ENCODE data around the gene TMEM107. TPM values are rescaled to one million over a fixed set of nuclear protein-coding genes. Genes with fewer than 3 reads are reported as not detected.

TMEM107 gene
- total and polyA plus RNA-seq, 7 donors, result 1.2 to 4.7 (median 1.9) TPM

DNA sequence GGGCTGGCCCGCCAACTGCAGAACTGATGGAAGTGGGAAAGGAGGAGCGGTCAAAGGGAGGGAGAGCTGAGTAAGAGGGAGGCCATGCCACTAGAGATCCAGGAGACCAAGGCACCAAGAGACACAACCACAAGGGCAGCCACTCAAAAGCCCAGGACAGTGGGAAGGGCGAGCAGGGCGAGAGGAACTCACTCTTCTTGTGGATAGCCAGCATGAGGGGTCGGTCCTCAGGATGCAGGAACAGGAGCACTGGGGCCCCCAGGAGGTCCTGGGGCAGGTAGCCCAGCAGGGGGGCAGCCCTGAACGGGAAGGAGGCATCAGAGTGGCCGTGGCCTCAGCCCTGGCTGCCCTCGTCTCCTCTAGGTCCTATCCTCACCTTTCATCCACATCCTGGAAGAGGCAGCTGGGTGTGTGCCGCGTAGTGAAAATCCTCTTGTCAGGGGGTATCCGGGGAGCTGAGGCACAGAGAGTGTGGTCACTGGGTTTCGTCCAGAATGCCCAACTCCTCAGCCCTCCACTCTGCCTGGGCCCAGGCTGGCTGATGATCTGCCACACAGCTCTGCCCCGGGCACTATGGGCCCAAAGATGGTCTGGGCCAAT lies 28.3 kb downstream of the TMEM107 start:
- Histone ChIP-seq H3K9me3 (no peaks in the 10 kb centered on the region), H3K4me3 (no peak overlapping the region), H3K4me1 (peaks cover 40% of the 10 kb centered on the region), H3K27me3 (ENCODE audit: insufficient read depth in 3 of 3, low read length in 2 of 3) (no peaks in the 10 kb centered on the region), H3K36me3 (ENCODE audit: insufficient read depth in 1 of 2, low read depth in 1 of 2) (peaks cover 26 to 80% of the 10 kb centered on the region in 2 donors), H3K27ac (peak overlapping the region; percentile 100)
- intact Hi-C loops (cut with DNase I), result loop anchor here in 1 of 2 donors (10.0 kb wide), 1 partner anchor 903 kb away; the partner anchor contains the start of gene GABARAP
- TF ChIP-seq, protein P1, sequence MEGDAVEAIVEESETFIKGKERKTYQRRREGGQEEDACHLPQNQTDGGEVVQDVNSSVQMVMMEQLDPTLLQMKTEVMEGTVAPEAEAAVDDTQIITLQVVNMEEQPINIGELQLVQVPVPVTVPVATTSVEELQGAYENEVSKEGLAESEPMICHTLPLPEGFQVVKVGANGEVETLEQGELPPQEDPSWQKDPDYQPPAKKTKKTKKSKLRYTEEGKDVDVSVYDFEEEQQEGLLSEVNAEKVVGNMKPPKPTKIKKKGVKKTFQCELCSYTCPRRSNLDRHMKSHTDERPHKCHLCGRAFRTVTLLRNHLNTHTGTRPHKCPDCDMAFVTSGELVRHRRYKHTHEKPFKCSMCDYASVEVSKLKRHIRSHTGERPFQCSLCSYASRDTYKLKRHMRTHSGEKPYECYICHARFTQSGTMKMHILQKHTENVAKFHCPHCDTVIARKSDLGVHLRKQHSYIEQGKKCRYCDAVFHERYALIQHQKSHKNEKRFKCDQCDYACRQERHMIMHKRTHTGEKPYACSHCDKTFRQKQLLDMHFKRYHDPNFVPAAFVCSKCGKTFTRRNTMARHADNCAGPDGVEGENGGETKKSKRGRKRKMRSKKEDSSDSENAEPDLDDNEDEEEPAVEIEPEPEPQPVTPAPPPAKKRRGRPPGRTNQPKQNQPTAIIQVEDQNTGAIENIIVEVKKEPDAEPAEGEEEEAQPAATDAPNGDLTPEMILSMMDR (IDR thresholded peaks at IDR 0.05), result no peak
- ATAC-seq (no peak), DNase-seq (no peak)
- 77 to 90% (median 88%) methylated on average over 10 to 13 of the region's 13 CpGs for WGBS, 3 donors

DNA sequence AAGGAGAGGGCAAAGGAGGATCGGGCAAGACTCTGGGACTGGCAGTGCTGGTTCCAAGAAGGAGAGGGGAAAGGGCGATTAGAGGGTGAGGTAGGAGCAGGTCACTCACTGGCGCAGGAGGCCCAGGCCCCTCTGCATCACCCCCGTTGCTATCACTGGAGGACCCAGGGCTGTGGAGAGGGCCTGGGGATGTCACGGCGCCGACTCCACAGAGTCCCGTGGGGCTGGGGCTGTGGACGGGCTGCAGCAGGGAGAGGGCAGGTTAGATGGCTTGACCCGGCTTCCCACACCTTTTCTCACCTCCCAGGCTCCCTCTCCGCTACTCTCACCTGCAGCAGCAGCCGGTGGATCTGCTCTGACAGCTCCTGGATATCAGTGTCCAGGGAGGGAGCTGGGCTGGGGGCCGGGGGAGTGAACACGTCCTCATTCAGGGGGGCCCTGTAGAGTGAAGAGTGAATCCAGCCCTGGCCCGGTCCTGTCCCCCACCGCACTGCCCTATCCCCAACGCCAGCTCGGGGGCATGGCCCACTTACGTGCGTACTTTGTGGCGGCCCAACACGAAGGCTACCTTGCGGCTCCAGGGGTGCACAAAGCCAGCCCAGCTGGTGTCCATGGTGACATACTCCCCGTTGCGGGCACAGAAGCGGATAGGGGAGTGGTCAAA lies 28.9 kb downstream of the TMEM107 start:
- 81 to 89% (median 81%) methylated on average over 26 of the region's 26 CpGs for WGBS, 3 donors
- TF ChIP-seq, protein P1 (IDR thresholded peaks at IDR 0.05), result no peak
- H3K4me1 ChIP-seq, result peaks cover 37% of the 10 kb centered on the region
- H3K27ac ChIP-seq, result peak overlapping the region; percentile 100
- no peak overlapping the region for H3K4me3 ChIP-seq
- ATAC-seq, result no peak
- DNase-seq, result peak; percentile 6 to 59
- H3K27me3 ChIP-seq (ENCODE audit: insufficient read depth in 3 of 3, low read length in 2 of 3), result no peaks in the 10 kb centered on the region
- no peaks in the 10 kb centered on the region for H3K9me3 ChIP-seq
- intact Hi-C loops (cut with DNase I), result loop anchor here in 1 of 2 donors (10.0 kb wide), 1 partner anchor 902 kb away; the partner anchor contains the start of gene GABARAP
- peaks cover 30 to 86% of the 10 kb centered on the region in 2 donors for H3K36me3 ChIP-seq (ENCODE audit: insufficient read depth in 1 of 2, low read depth in 1 of 2)

DNA sequence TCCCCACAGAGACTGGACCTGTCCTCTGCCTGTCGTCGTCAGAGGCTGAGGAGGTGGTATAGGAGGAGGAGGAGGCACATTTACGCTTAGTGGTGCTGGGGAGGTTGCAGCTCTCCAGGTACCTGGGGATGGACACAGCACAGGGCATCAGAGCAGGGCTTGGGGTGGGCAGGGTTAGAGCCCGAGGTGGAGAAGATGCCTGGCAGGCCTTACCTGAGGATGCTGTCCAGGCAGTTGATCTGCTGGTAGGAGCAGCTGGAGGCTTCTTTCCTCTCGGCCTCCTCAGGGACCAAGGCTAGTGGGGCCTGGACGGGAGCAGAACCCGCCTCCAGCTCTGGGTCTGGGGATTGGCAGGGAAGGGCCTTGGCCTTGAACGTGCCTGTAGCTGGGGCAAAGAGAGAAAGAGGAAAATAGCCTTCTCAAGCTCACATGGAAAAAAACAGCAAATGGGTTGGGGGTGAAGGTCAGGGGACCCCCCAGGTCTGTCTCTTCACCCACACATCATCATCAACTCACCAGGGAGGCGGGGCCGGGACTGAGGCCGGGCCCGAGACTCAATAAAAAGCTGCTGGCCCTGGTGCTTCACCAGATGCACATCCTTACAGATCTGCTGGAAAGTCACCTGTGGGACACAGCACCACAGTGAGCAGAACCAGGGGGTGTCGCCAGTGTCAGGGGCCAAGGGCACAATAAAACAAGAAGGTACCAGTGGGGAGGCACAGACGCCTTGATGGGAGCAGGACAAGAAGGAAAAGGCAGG lies 29.6 kb downstream of the TMEM107 start:
- peaks cover 31 to 93% of the 10 kb centered on the region in 2 donors for H3K36me3 ChIP-seq (ENCODE audit: insufficient read depth in 1 of 2, low read depth in 1 of 2)
- intact Hi-C loops (cut with DNase I), result loop anchor here in 1 of 2 donors (10.0 kb wide), 1 partner anchor 902 kb away; the partner anchor contains the start of gene GABARAP
- peak overlapping the region; percentile 100 for H3K27ac ChIP-seq
- H3K9me3 ChIP-seq, result no peaks in the 10 kb centered on the region
- 86 to 90% (median 86%) methylated on average over 14 of the region's 14 CpGs for WGBS, 3 donors
- DNase-seq, result peak in 1 of 2 donors; percentile 12
- no peak overlapping the region for H3K4me3 ChIP-seq
- no peak for ATAC-seq
- no peaks in the 10 kb centered on the region for H3K27me3 ChIP-seq (ENCODE audit: insufficient read depth in 3 of 3, low read length in 2 of 3)
- TF ChIP-seq, protein P1 (IDR thresholded peaks at IDR 0.05), result no peak
- H3K4me1 ChIP-seq, result peaks cover 43% of the 10 kb centered on the region

DNA sequence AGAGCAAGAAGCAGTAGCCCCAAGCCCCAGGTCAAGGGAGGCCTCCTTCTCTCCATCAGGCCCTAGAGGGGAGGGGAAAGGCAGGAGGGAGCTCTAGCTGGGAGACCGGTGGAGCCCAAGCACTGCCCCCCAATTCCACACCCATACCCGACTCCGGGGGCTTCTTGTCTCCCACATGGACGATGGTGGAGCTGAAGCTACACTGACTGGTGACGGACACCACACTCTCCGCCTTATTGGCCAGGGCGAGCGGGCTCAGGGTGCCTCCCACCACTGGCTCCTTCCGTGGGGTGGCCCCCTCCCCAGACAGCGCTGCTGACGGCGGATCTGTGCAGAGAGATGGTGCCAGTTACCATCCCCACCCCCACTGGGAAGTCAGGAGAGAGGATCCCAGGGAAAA lies 30.4 kb downstream of the TMEM107 start:
- ATAC-seq (no peak), DNase-seq (peak; percentile 16 to 57)
- intact Hi-C loops (cut with DNase I), result loop anchor here in 1 of 2 donors (10.0 kb wide), 1 partner anchor 901 kb away; the partner anchor contains the start of gene GABARAP
- no peaks in the 10 kb centered on the region for H3K9me3 ChIP-seq
- H3K27ac ChIP-seq, result peak overlapping the region; percentile 100
- 84 to 95% (median 86%) methylated on average over 12 of the region's 12 CpGs for WGBS, 3 donors
- no peaks in the 10 kb centered on the region for H3K27me3 ChIP-seq (ENCODE audit: insufficient read depth in 3 of 3, low read length in 2 of 3)
- H3K4me3 ChIP-seq, result no peak overlapping the region
- H3K36me3 ChIP-seq (ENCODE audit: insufficient read depth in 1 of 2, low read depth in 1 of 2), result peaks cover 31 to 100% of the 10 kb centered on the region in 2 donors
- peaks cover 42% of the 10 kb centered on the region for H3K4me1 ChIP-seq
- TF ChIP-seq, protein P1 (IDR thresholded peaks at IDR 0.05), result no peak

All from psoas muscle (tissue), 8 donors.